ENCODE results near the gene RRP36. TPM values are rescaled to one million over a fixed set of nuclear protein-coding genes. Genes with fewer than 3 reads are reported as not detected.

Gene RRP36
- total RNA-seq, 1 donor from 2014 or later = 93.3 TPM

- H3K27ac Mint-ChIP-seq = no peak overlapping the region
These were observed 46.4 kb upstream of the RRP36 start for GRCh38 chr6:42974919-42975505.

GRCh38 chr6:42978487-42978838 is 43.0 kb upstream of the RRP36 start:
- Histone ChIP-seq H3K79me2 (ENCODE audit: low read depth) (peaks cover 12% of the 10 kb centered on the region), H3K4me1 (peaks cover 9% of the 10 kb centered on the region), H3K27me3 (no peaks in the 10 kb centered on the region), H3K4me3 (peak overlapping the region; percentile 99), H3K4me2 (peak overlapping the region; percentile 100), H4K20me1 (ENCODE audit: low read depth) (peaks cover 4% of the 10 kb centered on the region), H3F3A (ENCODE audit: low read depth) (peaks cover 12% of the 10 kb centered on the region), H3K36me3 (no peaks in the 10 kb centered on the region), H3K27ac (no peak overlapping the region), H2AFZ (replicated peaks) (peak overlapping the region; percentile 61), H3K9ac (peak overlapping the region; percentile 72), H3K9me3 (ENCODE audit: low read depth) (no peaks in the 10 kb centered on the region)
- peak overlapping the region; percentile 88 for H3K4me3 Mint-ChIP-seq
- H3K27me3 Mint-ChIP-seq (ENCODE audit: insufficient read depth, low read depth) = peaks cover 4% of the 10 kb centered on the region
- peaks cover 19% of the 10 kb centered on the region for H3K4me1 Mint-ChIP-seq
- TF ChIP-seq EZH2phosphoT487 (IDR thresholded peaks at IDR 0.05) = no peak
- TF ChIP-seq CTCF (IDR thresholded peaks at IDR 0.05) = no peak
- no peak for TF ChIP-seq EZH2 (IDR thresholded peaks at IDR 0.05)
- H3K27ac Mint-ChIP-seq = no peak overlapping the region
- DNase-seq (ENCODE audit: low spot score) = peak; percentile 48
- peaks cover 6% of the 10 kb centered on the region for H3K36me3 Mint-ChIP-seq
- no peaks in the 10 kb centered on the region for H3K9me3 Mint-ChIP-seq

More at GRCh38 chr6:42974919-42975505, 46.4 kb upstream of the RRP36 start:
- H3K27ac ChIP-seq = no peak overlapping the region
- no peak overlapping the region for H3K9ac ChIP-seq
- Mint-ChIP-seq H3K9me3 (no peaks in the 10 kb centered on the region), H3K4me3 (no peak overlapping the region), H3K4me1 (peaks cover 20% of the 10 kb centered on the region), H3K36me3 (peaks cover 6% of the 10 kb centered on the region), H3K27me3 (ENCODE audit: insufficient read depth, low read depth) (peaks cover 4% of the 10 kb centered on the region)
- H3K4me2 ChIP-seq = no peak overlapping the region
- H4K20me1 ChIP-seq (ENCODE audit: low read depth) = peaks cover 4% of the 10 kb centered on the region
- H3K79me2 ChIP-seq (ENCODE audit: low read depth) = peaks cover 12% of the 10 kb centered on the region
- no peaks in the 10 kb centered on the region for H3K27me3 ChIP-seq
- H3K4me1 ChIP-seq = peaks cover 9% of the 10 kb centered on the region
- H3K9me3 ChIP-seq (ENCODE audit: low read depth) = no peaks in the 10 kb centered on the region
- DNase-seq (ENCODE audit: low spot score) = no peak
- peaks cover 9% of the 10 kb centered on the region for H3F3A ChIP-seq (ENCODE audit: low read depth)
- no peak for TF ChIP-seq EZH2phosphoT487 (IDR thresholded peaks at IDR 0.05)
- TF ChIP-seq CTCF (IDR thresholded peaks at IDR 0.05) = no peak
- TF ChIP-seq EZH2 (IDR thresholded peaks at IDR 0.05) = no peak
- no peak overlapping the region for H2AFZ ChIP-seq (replicated peaks)
- H3K36me3 ChIP-seq = no peaks in the 10 kb centered on the region
- H3K4me3 ChIP-seq = no peak overlapping the region

GRCh38 chr6:42978839-42979522 is 42.4 kb upstream of the RRP36 start, which contains the start of gene PEX6:
Gene PEX6, minus strand, starts transcription at chr6:42979181. Its CDS starts 31 bp downstream, at chr6:42979150.
- Histone ChIP-seq H3K27me3 (no peaks in the 10 kb centered on the region), H3K9me3 (ENCODE audit: low read depth) (no peaks in the 10 kb centered on the region), H3K27ac (no peak within 1 kb of the TSS), H3K4me3 (peak within 1 kb of the TSS; percentile 99), H2AFZ (replicated peaks) (peak within 1 kb of the TSS; percentile 61), H3F3A (ENCODE audit: low read depth) (peaks cover 17% of the 10 kb centered on the region), H3K9ac (peak within 1 kb of the TSS; percentile 72), H3K4me2 (peak within 1 kb of the TSS; percentile 100), H3K79me2 (ENCODE audit: low read depth) (peaks cover 12% of the 10 kb centered on the region), H3K4me1 (peaks cover 9% of the 10 kb centered on the region), H3K36me3 (no peaks in the 10 kb centered on the region), H4K20me1 (ENCODE audit: low read depth) (peaks cover 4% of the 10 kb centered on the region)
- H3K27ac Mint-ChIP-seq = peak within 1 kb of the TSS; percentile 97
- H3K36me3 Mint-ChIP-seq = peaks cover 2% of the 10 kb centered on the region
- H3K9me3 Mint-ChIP-seq = no peaks in the 10 kb centered on the region
- H3K4me3 Mint-ChIP-seq = peak within 1 kb of the TSS; percentile 89
- TF ChIP-seq EZH2 (IDR thresholded peaks at IDR 0.05) (peak; percentile 62), CTCF (IDR thresholded peaks at IDR 0.05) (no peak)
- peak; percentile 95 for DNase-seq (ENCODE audit: low spot score)
- peaks cover 24% of the 10 kb centered on the region for H3K4me1 Mint-ChIP-seq
- H3K27me3 Mint-ChIP-seq (ENCODE audit: insufficient read depth, low read depth) = peaks cover 4% of the 10 kb centered on the region

Measured in neural progenitor cell (in vitro differentiated cells).